Measurements from ENCODE around the gene SEC23IP.

GRCh38 chr10:119919271-119919670, 26.7 kb downstream of the SEC23IP start:
- TF ChIP-seq CTCF (IDR thresholded peaks at IDR 0.05) (no peak), POLR2A (IDR thresholded peaks at IDR 0.05) (no peak)
